HCT116 (cell line): ENCODE data around the gene EXD3. TPM values are rescaled to one million over a fixed set of nuclear protein-coding genes. Genes with fewer than 3 reads are reported as not detected.

Source experiments
- ATAC-seq: fragments of 200-7000 bp; cut with Tn5 transposase; 2 replicates; pipeline ENCODE4 v1.9.1; 2020; ENCODE audit warnings: mild to moderate bottlenecking, moderate library complexity
- BruUV-seq: library from RNA; stranded (reverse); fragments of 400-500 nt; replicated peaks from 2 replicates; lab custom pipeline; 2021; lab: Mats Ljungman, UMichigan
- CTCF ChIA-PET: fragments of 300-600 bp; sonication (Branson Sonifier 250); formaldehyde crosslinking; loops from one replicate; lab custom pipeline; 2021; ENCODE audit warnings: antibody characterized with exemption; lab: Charles Lee
- POLR2A ChIA-PET: fragments of 300-600, 350-600 bp; sonication (Branson Sonifier 250); formaldehyde crosslinking; loops from one replicate; lab custom pipeline; 2021; ENCODE audit warnings: antibody characterized with exemption; lab: Charles Lee
- RAD21 ChIA-PET, 2 experiments: fragments of 300-600 bp; sonication (Branson Sonifier 250); formaldehyde crosslinking; loops; one replicate each; lab custom pipeline; 2023; ENCODE audit warnings: low total read pairs in 2 of 2; ENCODE audit not compliant: uncharacterized antibody in 2 of 2, unreplicated experiment in 2 of 2, low non-redundant PET in 1 of 2; lab: Charles Lee
- DNase-seq: peaks from one replicate; pipeline ENCODE4 v3.0.0-alpha.2; 2010; ENCODE audit warnings: low read depth, low spot score
- H2AFZ ChIP-seq: fragments of 200-600 bp; shearing (Covaris generic), sonication (generic); 2 replicates; pipeline ENCODE4 v1.6.1; 2017; ENCODE audit warnings: low read depth, mixed run types, mixed read lengths, antibody characterized with exemption, low read length; ENCODE audit not compliant: poor library complexity, severe bottlenecking
- H3K27ac ChIP-seq: 2 replicates; pipeline ENCODE4 v1.5.1; 2012; ENCODE audit warnings: low read depth, low read length
- H3K27me3 ChIP-seq: fragments of 200-600 bp; sonication (generic); 2 replicates; pipeline ENCODE4 v1.6.1; 2016; ENCODE audit warnings: mixed run types, low read length, mixed read lengths; ENCODE audit not compliant: insufficient read depth
- H3K36me3 ChIP-seq, 2 experiments: fragments of 200-500 bp in 1 of 2; fragments of 200-600 bp in 1 of 2; sonication (Bioruptor generic) in 1 of 2; sonication (generic) in 1 of 2; 2 replicates each; pipeline versions ENCODE4 v1.5.1 to v1.6.1; 2014 to 2016; ENCODE audit warnings: low read length in 2 of 2, inconsistent platforms in 1 of 2, mixed read lengths in 1 of 2, mixed run types in 1 of 2; ENCODE audit not compliant: insufficient read depth in 2 of 2, control insufficient read depth in 1 of 2
- H3K4me1 ChIP-seq, 2 experiments: fragments of 200-600 bp in 1 of 2; sonication (generic) in 1 of 2; 2 replicates each; pipeline versions ENCODE4 v1.5.1 to v1.6.1; 2012 to 2017; ENCODE audit warnings: low read length in 2 of 2, inconsistent platforms in 1 of 2, mild to moderate bottlenecking in 1 of 2, mixed read lengths in 1 of 2, mixed run types in 1 of 2, moderate library complexity in 1 of 2; ENCODE audit not compliant: insufficient read depth in 2 of 2, control insufficient read depth in 1 of 2
- H3K4me2 ChIP-seq: fragments of 200-600 bp; sonication (generic); 2 replicates; pipeline ENCODE4 v1.6.1; 2017; ENCODE audit warnings: mixed run types, low read length, mixed read lengths
- H3K4me3 ChIP-seq, 2 experiments: fragments of 200-600 bp in 1 of 2; sonication (generic) in 1 of 2; replicated peaks in 1 of 2; 2 replicates each; pipeline ENCODE4 v1.5.1; 2011 to 2016; ENCODE audit warnings: low read length in 2 of 2, control low read depth in 1 of 2, low read depth in 1 of 2, mild to moderate bottlenecking in 1 of 2, mixed read lengths in 1 of 2, mixed run types in 1 of 2
- H3K79me2 ChIP-seq: fragments of 200-600 bp; sonication (generic); 2 replicates; pipeline ENCODE4 v1.6.1; 2017; ENCODE audit warnings: mild to moderate bottlenecking, mixed run types, low read length, moderate library complexity, mixed read lengths; ENCODE audit not compliant: insufficient read depth
- H3K9ac ChIP-seq: fragments of 200-600 bp; sonication (generic); 2 replicates; pipeline ENCODE4 v1.6.1; 2016; ENCODE audit warnings: low read length, mixed read lengths
- H3K9me2 ChIP-seq: fragments of 200-600 bp; sonication (generic), shearing (Covaris generic); 2 replicates; pipeline ENCODE4 v1.6.1; 2017; ENCODE audit warnings: mixed run types, mild to moderate bottlenecking, moderate library complexity; ENCODE audit not compliant: insufficient read depth
- H3K9me3 ChIP-seq, 2 experiments: fragments of 200-500 bp in 1 of 2; fragments of 200-600 bp in 1 of 2; sonication (Bioruptor generic) in 1 of 2; sonication (generic) in 1 of 2; 2 replicates each; pipeline ENCODE4 v1.6.1; 2014 to 2017; ENCODE audit warnings: low read length in 2 of 2, mixed read lengths in 2 of 2, inconsistent platforms in 1 of 2, low read depth in 1 of 2, mild to moderate bottlenecking in 1 of 2, mixed run types in 1 of 2, moderate library complexity in 1 of 2; ENCODE audit not compliant: control insufficient read depth in 1 of 2, insufficient read depth in 1 of 2
- H4K20me1 ChIP-seq: fragments of 200-600 bp; sonication (generic), shearing (Covaris generic); 2 replicates; pipeline ENCODE4 v1.6.1; 2017; ENCODE audit warnings: mixed run types, mild to moderate bottlenecking, moderate library complexity; ENCODE audit not compliant: insufficient read depth
- ATF3 ChIP-seq: IDR thresholded peaks from 2 replicates; pipeline ENCODE4 v1.6.1; 2012
- CBX3 ChIP-seq: IDR thresholded peaks from 2 replicates; pipeline ENCODE4 v1.6.1; 2012; ENCODE audit warnings: low read depth
- CEBPB ChIP-seq: IDR thresholded peaks from 2 replicates; pipeline ENCODE4 v1.6.1; 2012; ENCODE audit warnings: low read depth
- EZH2 ChIP-seq: fragments of 200-600 bp; sonication (generic); IDR thresholded peaks from 2 replicates; pipeline ENCODE4 v1.6.1; 2017; ENCODE audit warnings: antibody characterized with exemption, mixed run types
- JUND ChIP-seq: IDR thresholded peaks from 2 replicates; pipeline ENCODE4 v1.6.1; 2012
- MAX ChIP-seq: IDR thresholded peaks from 2 replicates; pipeline ENCODE4 v1.6.1; 2012
- POLR2A ChIP-seq: IDR thresholded peaks from 2 replicates; pipeline ENCODE4 v1.7.0; 2011; ENCODE audit warnings: borderline replicate concordance; ENCODE audit not compliant: insufficient read depth, insufficient read length; ENCODE audit errors: extremely low read depth
- POLR2AphosphoS5 ChIP-seq: IDR thresholded peaks from 2 replicates; pipeline ENCODE4 v1.6.1; 2011; ENCODE audit warnings: mild to moderate bottlenecking, low read depth, low read length, moderate library complexity
- RAD21 ChIP-seq: IDR thresholded peaks from 2 replicates; pipeline ENCODE4 v1.6.1; 2012; ENCODE audit warnings: low read depth, mild to moderate bottlenecking
- REST ChIP-seq: IDR thresholded peaks from 2 replicates; pipeline ENCODE4 v1.6.1; 2012; ENCODE audit warnings: low read depth
- SIN3A ChIP-seq: IDR thresholded peaks from 2 replicates; pipeline ENCODE4 v1.6.1; 2012; ENCODE audit warnings: low read depth
- SP1 ChIP-seq: IDR thresholded peaks from 2 replicates; pipeline ENCODE4 v1.6.1; 2012; ENCODE audit warnings: low read depth
- SRF ChIP-seq: IDR thresholded peaks from 2 replicates; pipeline ENCODE4 v1.6.1; 2012; ENCODE audit warnings: low read depth
- TCF7L2 ChIP-seq: IDR thresholded peaks from 2 replicates; pipeline ENCODE4 v1.7.0; 2011; ENCODE audit warnings: borderline replicate concordance, inconsistent platforms; ENCODE audit not compliant: insufficient read depth, insufficient read length; ENCODE audit errors: extremely low read depth
- YY1 ChIP-seq: IDR thresholded peaks from 2 replicates; pipeline ENCODE4 v1.6.1; 2011; ENCODE audit warnings: low read length, low read depth, moderate library complexity, mild to moderate bottlenecking; ENCODE audit not compliant: insufficient replicate concordance; ENCODE audit errors: extremely low read depth
- intact Hi-C: fragments of 100-400 bp; cut with micrococcal nuclease; formaldehyde crosslinking; loops from 2 replicates; pipeline ENCODE4 v1.10.0; 2022
- total RNA-seq: library from RNA; stranded (reverse); gene quantifications from one replicate; pipeline ENCODE4 v1.2.1, GENCODE V29; 2021; ENCODE audit not compliant: unreplicated experiment
- TF ChIP-seq, protein P1 (sequence below): IDR thresholded peaks from 2 replicates; pipeline ENCODE4 v1.6.1; 2011; ENCODE audit warnings: mild to moderate bottlenecking, low read length, moderate library complexity; ENCODE audit not compliant: insufficient replicate concordance; ENCODE audit errors: extremely low read depth
- TF ChIP-seq, protein P2 (sequence below), 3 experiments: fragments of 200-600 bp in 1 of 3; sonication (generic) in 1 of 3; IDR thresholded peaks in 2 of 3; conservative IDR thresholded peaks in 1 of 3; 2 replicates each; pipeline ENCODE4 v1.5.1; 2012 to 2017; ENCODE audit warnings: low read depth in 2 of 3, low read length in 2 of 3, antibody characterized with exemption in 1 of 3, borderline replicate concordance in 1 of 3, control low read depth in 1 of 3, mild to moderate bottlenecking in 1 of 3, mixed read lengths in 1 of 3, mixed run types in 1 of 3, moderate library complexity in 1 of 3; ENCODE audit not compliant: insufficient read depth in 1 of 3

EXD3 gene
- total RNA-seq, 1 experiment from 2014 or later: 25.4 TPM

DNA sequence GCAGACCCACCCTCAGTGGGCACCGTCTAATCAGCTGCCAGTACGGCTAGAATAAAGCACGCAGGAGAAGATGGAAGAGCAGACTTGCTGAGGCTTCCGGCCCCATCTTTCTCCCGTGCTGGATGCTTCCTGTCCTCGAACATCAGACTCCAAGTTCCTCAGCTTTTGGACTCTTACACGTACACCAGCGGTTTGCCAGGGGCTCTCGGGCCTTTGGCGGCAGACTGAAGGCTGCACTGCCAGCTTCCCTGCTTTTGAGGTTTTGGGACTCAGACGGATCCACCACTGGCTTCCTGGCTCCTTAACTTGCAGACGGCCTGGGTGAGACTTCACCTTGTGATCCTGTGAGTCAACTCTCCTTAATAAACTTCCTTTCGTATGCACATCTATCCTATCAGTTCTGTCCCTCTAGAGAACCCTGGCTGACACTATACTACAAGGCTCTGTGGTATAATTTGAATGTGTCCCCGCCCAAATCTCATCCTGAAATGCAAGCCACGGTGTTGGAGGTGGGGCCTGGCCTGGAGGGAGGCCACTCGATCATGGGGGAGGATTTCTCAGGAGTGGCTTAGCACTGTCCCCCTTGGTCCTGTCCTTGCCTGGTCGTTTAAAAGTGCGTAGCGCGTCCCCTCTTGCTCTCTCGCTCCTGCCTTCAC is 89.8 kb downstream of the EXD3 start (continued):
- TF ChIP-seq YY1 (no peak), CEBPB (no peak), POLR2AphosphoS5 (no peak), TCF7L2 (no peak), SIN3A (no peak), EZH2 (no peak), REST (no peak), MAX (no peak)

DNA sequence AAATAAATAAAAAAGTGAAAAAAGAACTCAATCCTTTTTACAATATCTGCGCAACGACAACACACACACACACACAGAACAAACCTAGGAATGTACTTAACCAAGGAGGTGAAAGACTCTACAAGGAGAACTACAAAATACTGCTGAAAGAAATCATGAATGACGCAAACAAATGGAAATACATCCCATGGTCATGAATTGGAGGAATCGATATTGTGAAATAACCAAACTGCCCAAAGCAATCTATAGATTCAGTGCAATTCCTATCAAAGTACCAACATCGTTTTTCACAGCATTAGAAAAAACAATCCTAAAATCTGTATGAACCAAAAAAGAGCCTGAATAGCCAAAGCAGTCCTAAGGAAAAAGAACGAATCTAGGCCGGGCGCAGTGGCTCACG is 91.0 kb downstream of the EXD3 start:
- H3K27ac ChIP-seq: no peak overlapping the region
- no peak for TF ChIP-seq POLR2AphosphoS5
- TF ChIP-seq CBX3: no peak
- TF ChIP-seq POLR2A: no peak
- TF ChIP-seq JUND: no peak
- no peak for TF ChIP-seq SRF
- TF ChIP-seq SP1: no peak
- TF ChIP-seq, protein P1, sequence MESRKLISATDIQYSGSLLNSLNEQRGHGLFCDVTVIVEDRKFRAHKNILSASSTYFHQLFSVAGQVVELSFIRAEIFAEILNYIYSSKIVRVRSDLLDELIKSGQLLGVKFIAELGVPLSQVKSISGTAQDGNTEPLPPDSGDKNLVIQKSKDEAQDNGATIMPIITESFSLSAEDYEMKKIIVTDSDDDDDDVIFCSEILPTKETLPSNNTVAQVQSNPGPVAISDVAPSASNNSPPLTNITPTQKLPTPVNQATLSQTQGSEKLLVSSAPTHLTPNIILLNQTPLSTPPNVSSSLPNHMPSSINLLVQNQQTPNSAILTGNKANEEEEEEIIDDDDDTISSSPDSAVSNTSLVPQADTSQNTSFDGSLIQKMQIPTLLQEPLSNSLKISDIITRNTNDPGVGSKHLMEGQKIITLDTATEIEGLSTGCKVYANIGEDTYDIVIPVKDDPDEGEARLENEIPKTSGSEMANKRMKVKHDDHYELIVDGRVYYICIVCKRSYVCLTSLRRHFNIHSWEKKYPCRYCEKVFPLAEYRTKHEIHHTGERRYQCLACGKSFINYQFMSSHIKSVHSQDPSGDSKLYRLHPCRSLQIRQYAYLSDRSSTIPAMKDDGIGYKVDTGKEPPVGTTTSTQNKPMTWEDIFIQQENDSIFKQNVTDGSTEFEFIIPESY: no peak
- no peak for TF ChIP-seq SIN3A
- no peak for TF ChIP-seq RAD21
- TF ChIP-seq ATF3: no peak
- TF ChIP-seq TCF7L2: no peak
- TF ChIP-seq, protein P2, sequence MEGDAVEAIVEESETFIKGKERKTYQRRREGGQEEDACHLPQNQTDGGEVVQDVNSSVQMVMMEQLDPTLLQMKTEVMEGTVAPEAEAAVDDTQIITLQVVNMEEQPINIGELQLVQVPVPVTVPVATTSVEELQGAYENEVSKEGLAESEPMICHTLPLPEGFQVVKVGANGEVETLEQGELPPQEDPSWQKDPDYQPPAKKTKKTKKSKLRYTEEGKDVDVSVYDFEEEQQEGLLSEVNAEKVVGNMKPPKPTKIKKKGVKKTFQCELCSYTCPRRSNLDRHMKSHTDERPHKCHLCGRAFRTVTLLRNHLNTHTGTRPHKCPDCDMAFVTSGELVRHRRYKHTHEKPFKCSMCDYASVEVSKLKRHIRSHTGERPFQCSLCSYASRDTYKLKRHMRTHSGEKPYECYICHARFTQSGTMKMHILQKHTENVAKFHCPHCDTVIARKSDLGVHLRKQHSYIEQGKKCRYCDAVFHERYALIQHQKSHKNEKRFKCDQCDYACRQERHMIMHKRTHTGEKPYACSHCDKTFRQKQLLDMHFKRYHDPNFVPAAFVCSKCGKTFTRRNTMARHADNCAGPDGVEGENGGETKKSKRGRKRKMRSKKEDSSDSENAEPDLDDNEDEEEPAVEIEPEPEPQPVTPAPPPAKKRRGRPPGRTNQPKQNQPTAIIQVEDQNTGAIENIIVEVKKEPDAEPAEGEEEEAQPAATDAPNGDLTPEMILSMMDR (IDR thresholded peaks at IDR 0.05 in 2 of 3, conservative IDR thresholded peaks at IDR 0.05 in 1 of 3; ENCODE audit: borderline replicate concordance in 1 of 3, insufficient read depth in 1 of 3, low read depth in 2 of 3, low read length in 2 of 3): no peak
- TF ChIP-seq MAX: no peak

More for the DNA sequence above, 91.0 kb downstream of the EXD3 start:
- no TSS peak for BruUV-seq
- RAD21 ChIA-PET: no interaction called here
- H3K36me3 ChIP-seq: no peaks in the 10 kb centered on the region
- no peak overlapping the region for H2AFZ ChIP-seq
- intact Hi-C loops: no loop called here
- POLR2A ChIA-PET: no interaction called here
- DNase-seq: no peak
- H3K9ac ChIP-seq: no peak overlapping the region
- H3K9me3 ChIP-seq: peaks cover 2 to 9% of the 10 kb centered on the region in 2 experiments; a peak in 2 of 4 replicates
- no peaks in the 10 kb centered on the region for H3K79me2 ChIP-seq
- H3K9me2 ChIP-seq: no peaks in the 10 kb centered on the region
- no peaks in the 10 kb centered on the region for H3K4me1 ChIP-seq
- H3K4me2 ChIP-seq: no peak overlapping the region
- no peak overlapping the region for H3K4me3 ChIP-seq
- ATAC-seq: no peak
- H3K27me3 ChIP-seq: peaks cover 14% of the 10 kb centered on the region
- CTCF ChIA-PET: no interaction called here
- no peaks in the 10 kb centered on the region for H4K20me1 ChIP-seq
